ENCODE results near the gene STIM2.

The STIM2 gene

GRCh38 chr4:27040356-27040755 lies 179.7 kb downstream of the STIM2 start:
- DNase-seq (ENCODE audit: low read depth): no peak

- DNase-seq (ENCODE audit: low read depth): no peak
Measured at GRCh38 chr4:27042411-27042810, 181.8 kb downstream of the STIM2 start.

GRCh38 chr4:27043200-27043599 lies 182.6 kb downstream of the STIM2 start:
- no peak for DNase-seq (ENCODE audit: low read depth)

- no peak for DNase-seq (ENCODE audit: low read depth)
Measured at GRCh38 chr4:27046851-27047250, 186.2 kb downstream of the STIM2 start.

GRCh38 chr4:27048429-27049238 lies 188.0 kb downstream of the STIM2 start:
- no peak for DNase-seq (ENCODE audit: low read depth)

- no peak for DNase-seq (ENCODE audit: low read depth)
Measured at GRCh38 chr4:27049239-27049829, 188.7 kb downstream of the STIM2 start.

- DNase-seq (ENCODE audit: low read depth): no peak
Measured at GRCh38 chr4:27050731-27051130, 190.1 kb downstream of the STIM2 start.

GRCh38 chr4:27055221-27055760 lies 194.7 kb downstream of the STIM2 start:
- DNase-seq (ENCODE audit: low read depth): no peak

- no peak for DNase-seq (ENCODE audit: low read depth)
Measured at GRCh38 chr4:27056281-27056680, 195.6 kb downstream of the STIM2 start.

GRCh38 chr4:27057053-27057452 lies 196.4 kb downstream of the STIM2 start:
- DNase-seq (ENCODE audit: low read depth): no peak

GRCh38 chr4:27057662-27058061 lies 197.0 kb downstream of the STIM2 start:
- DNase-seq (ENCODE audit: low read depth): no peak

GRCh38 chr4:27058819-27059406 lies 198.3 kb downstream of the STIM2 start:
- no peak for DNase-seq (ENCODE audit: low read depth)

GRCh38 chr4:27059446-27059845 lies 198.8 kb downstream of the STIM2 start:
- no peak for DNase-seq (ENCODE audit: low read depth)

GRCh38 chr4:27062256-27062655 lies 201.6 kb downstream of the STIM2 start:
- no peak for DNase-seq (ENCODE audit: low read depth)

GRCh38 chr4:27066591-27066990 lies 205.9 kb downstream of the STIM2 start:
- DNase-seq (ENCODE audit: low read depth): no peak

- no peak for DNase-seq (ENCODE audit: low read depth)
Measured at GRCh38 chr4:27068151-27068867, 207.7 kb downstream of the STIM2 start.
